Measurements from ENCODE around the gene GAS6.

GRCh38 chr13:113801289-113801961 lies 62.5 kb downstream of the GAS6 start:
- TF ChIP-seq CTCF (IDR thresholded peaks at IDR 0.05) = no peak
- no peak for TF ChIP-seq POLR2AphosphoS5 (IDR thresholded peaks at IDR 0.05)

All from upper lobe of left lung (tissue), 4 donors.